Measurements from ENCODE around the gene ZCCHC8.

GRCh38 chr12:122489038-122489437, 11.7 kb downstream of the ZCCHC8 start:
- TF ChIP-seq CTCF (conservative IDR thresholded peaks at IDR 0.05; ENCODE audit: low read depth, low read length) (no peak), EZH2 (IDR thresholded peaks at IDR 0.05; ENCODE audit: borderline replicate concordance, low read depth, low read length, poor library complexity, severe bottlenecking) (no peak)
